Lung (tissue), 12 donors: ENCODE data around the gene KIF5C. TPM values are rescaled to one million over a fixed set of nuclear protein-coding genes. Genes with fewer than 3 reads are reported as not detected.

Source experiments
- ATAC-seq: fragments of 200-7000 bp; cut with Tn5 transposase; one replicate; pipeline ENCODE4 v1.9.1; 2020; ENCODE audit warnings: moderate number of reproducible peaks; ENCODE audit not compliant: insufficient read depth, low FRiP score
- DNase-seq, 3 donors: peaks; one replicate each; pipeline ENCODE4 v3.0.0-alpha.2; 2013 to 2017
- H3K27ac ChIP-seq, 2 donors: one replicate each; pipeline ENCODE4 v1.5.1; 2013; ENCODE audit warnings: mild to moderate bottlenecking in 2 of 2, moderate library complexity in 2 of 2, control low read depth in 1 of 2, inconsistent platforms in 1 of 2, low read depth in 1 of 2, low read length in 1 of 2
- H3K27me3 ChIP-seq, 3 donors: one replicate each; pipeline ENCODE4 v1.5.1; 2013; ENCODE audit warnings: low read length in 2 of 3; ENCODE audit not compliant: control insufficient read depth in 3 of 3, insufficient read depth in 3 of 3
- H3K36me3 ChIP-seq, 4 donors: one replicate each; pipeline ENCODE4 v1.5.1; 2013; ENCODE audit warnings: low read length in 4 of 4, mild to moderate bottlenecking in 1 of 4, moderate library complexity in 1 of 4; ENCODE audit not compliant: control insufficient read depth in 4 of 4, insufficient read depth in 4 of 4
- H3K4me1 ChIP-seq, 5 donors: one replicate each; pipeline ENCODE4 v1.5.1; 2013; ENCODE audit warnings: low read length in 5 of 5, mild to moderate bottlenecking in 2 of 5, moderate library complexity in 1 of 5; ENCODE audit not compliant: control insufficient read depth in 5 of 5, insufficient read depth in 5 of 5
- H3K4me3 ChIP-seq: one replicate; pipeline ENCODE4 v1.5.1; 2013; ENCODE audit warnings: mild to moderate bottlenecking, control low read depth, moderate library complexity
- H3K9ac ChIP-seq, 2 donors: one replicate each; pipeline ENCODE4 v1.5.1; 2013; ENCODE audit warnings: low read length in 2 of 2, control low read depth in 1 of 2; ENCODE audit not compliant: insufficient read depth in 1 of 2
- H3K9me3 ChIP-seq, 4 donors: one replicate each; pipeline ENCODE4 v1.5.1; 2013; ENCODE audit warnings: low read length in 3 of 4, mild to moderate bottlenecking in 1 of 4, moderate library complexity in 1 of 4; ENCODE audit not compliant: control insufficient read depth in 4 of 4, insufficient read depth in 3 of 4
- WGBS, 2 donors: extraction: QIAGEN DNeasy Blood & Tissue Kit; methylation state at CpG; one replicate each; pipeline ENCODE4 v1.1.7; 2013; 5-methylcytosine and 5-hydroxymethylcytosine counted together
- polyA plus RNA-seq, 2 donors: library from polyadenylated mRNA; stranded (reverse); fragments of 200-250 nt; gene quantifications; one replicate each; pipeline ENCODE4 v1.2.1, GENCODE V29; 2013
- total RNA-seq, 2 donors: library from RNA; depleted of rRNA in 1 of 2; stranded (reverse); fragments of >200 nt in 1 of 2; gene quantifications; one replicate each; pipeline ENCODE4 v1.2.1, GENCODE V29; 2014 to 2021
- TF ChIP-seq, protein P1 (sequence below): IDR thresholded peaks from 2 replicates; pipeline ENCODE4 v1.5.1; 2012; ENCODE audit warnings: mild to moderate bottlenecking; ENCODE audit errors: control extremely low read depth, extremely low read depth
- donor health status: control.
- donor health status: control.
- donor health status: Bipolar disorder and iron deficiency.
- donor health status: healthy.
- donor health status: DM: yes; HTN: yes; CAD: no.

Gene KIF5C
- total and polyA plus RNA-seq, 4 donors, result 0.22 to 1.4 (median 0.49) TPM

GRCh38 chr2:149017116-149017985 is 142.3 kb downstream of the KIF5C start:
- peaks cover 0 to 11% (median 0%) of the 10 kb centered on the region in 5 donors for H3K4me1 ChIP-seq
- H3K9ac ChIP-seq, result no peak overlapping the region
- H3K9me3 ChIP-seq, result no peaks in the 10 kb centered on the region
- ATAC-seq (peak; percentile 59), DNase-seq (peak; percentile 87 to 94 (median 93))
- H3K36me3 ChIP-seq, result no peaks in the 10 kb centered on the region
- WGBS, 2 donors, result 47% methylated on average over 14 of the region's 14 CpGs
- no peak overlapping the region for H3K4me3 ChIP-seq
- no peak overlapping the region for H3K27ac ChIP-seq
- H3K27me3 ChIP-seq, result no peaks in the 10 kb centered on the region
- TF ChIP-seq, protein P1, sequence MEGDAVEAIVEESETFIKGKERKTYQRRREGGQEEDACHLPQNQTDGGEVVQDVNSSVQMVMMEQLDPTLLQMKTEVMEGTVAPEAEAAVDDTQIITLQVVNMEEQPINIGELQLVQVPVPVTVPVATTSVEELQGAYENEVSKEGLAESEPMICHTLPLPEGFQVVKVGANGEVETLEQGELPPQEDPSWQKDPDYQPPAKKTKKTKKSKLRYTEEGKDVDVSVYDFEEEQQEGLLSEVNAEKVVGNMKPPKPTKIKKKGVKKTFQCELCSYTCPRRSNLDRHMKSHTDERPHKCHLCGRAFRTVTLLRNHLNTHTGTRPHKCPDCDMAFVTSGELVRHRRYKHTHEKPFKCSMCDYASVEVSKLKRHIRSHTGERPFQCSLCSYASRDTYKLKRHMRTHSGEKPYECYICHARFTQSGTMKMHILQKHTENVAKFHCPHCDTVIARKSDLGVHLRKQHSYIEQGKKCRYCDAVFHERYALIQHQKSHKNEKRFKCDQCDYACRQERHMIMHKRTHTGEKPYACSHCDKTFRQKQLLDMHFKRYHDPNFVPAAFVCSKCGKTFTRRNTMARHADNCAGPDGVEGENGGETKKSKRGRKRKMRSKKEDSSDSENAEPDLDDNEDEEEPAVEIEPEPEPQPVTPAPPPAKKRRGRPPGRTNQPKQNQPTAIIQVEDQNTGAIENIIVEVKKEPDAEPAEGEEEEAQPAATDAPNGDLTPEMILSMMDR, result peak; percentile 81

DNA sequence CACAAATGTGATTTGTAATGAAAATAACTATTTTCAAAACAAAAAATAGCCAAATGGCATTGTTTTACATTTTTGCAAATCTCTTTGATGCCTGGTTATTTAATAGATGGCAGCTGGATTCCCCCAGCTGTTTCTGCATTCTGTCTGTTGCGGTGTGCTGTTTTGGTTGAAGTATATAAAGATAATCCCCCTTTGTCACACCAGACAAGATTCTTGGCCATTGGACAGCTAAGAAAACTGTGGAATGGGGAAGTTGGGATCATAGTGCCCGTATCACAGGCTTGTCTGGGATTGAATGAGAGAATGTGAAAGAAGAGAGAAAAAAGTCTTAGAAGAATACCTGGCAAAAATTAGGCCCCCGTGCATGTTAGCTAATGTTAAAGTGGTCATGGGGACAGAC is 144.0 kb downstream of the KIF5C start:
- TF ChIP-seq, protein P1, result no peak

GRCh38 chr2:149019768-149020167 is 144.7 kb downstream of the KIF5C start:
- H3K36me3 ChIP-seq, result no peaks in the 10 kb centered on the region
- DNase-seq (peak in 1 of 3 donors; percentile 29), ATAC-seq (peak; percentile 19)
- TF ChIP-seq, protein P1, result no peak
- H3K9me3 ChIP-seq, result no peaks in the 10 kb centered on the region
- peaks cover 0 to 11% (median 0%) of the 10 kb centered on the region in 5 donors for H3K4me1 ChIP-seq
- no peak overlapping the region for H3K9ac ChIP-seq
- no peaks in the 10 kb centered on the region for H3K27me3 ChIP-seq
- 11 to 24% methylated on average over 2 of the region's 2 CpGs for WGBS, 2 donors
- no peak overlapping the region for H3K4me3 ChIP-seq
- no peak overlapping the region for H3K27ac ChIP-seq

More for the DNA sequence above, 144.0 kb downstream of the KIF5C start:
- Histone ChIP-seq H3K4me3 (no peak overlapping the region), H3K27ac (no peak overlapping the region), H3K4me1 (peaks cover 0 to 11% (median 0%) of the 10 kb centered on the region in 5 donors), H3K27me3 (no peaks in the 10 kb centered on the region), H3K9me3 (no peaks in the 10 kb centered on the region), H3K9ac (no peak overlapping the region), H3K36me3 (no peaks in the 10 kb centered on the region)
- ATAC-seq (no peak), DNase-seq (no peak)
- WGBS, 2 donors, result 59 to 71% methylated on average over 3 of the region's 3 CpGs
